ENCODE measurements around the gene RING1. TPM values are rescaled to one million over a fixed set of nuclear protein-coding genes. Genes with fewer than 3 reads are reported as not detected.

RING1 gene
- total RNA-seq, 1 experiment from 2014 or later = 45.9 TPM

DNA sequence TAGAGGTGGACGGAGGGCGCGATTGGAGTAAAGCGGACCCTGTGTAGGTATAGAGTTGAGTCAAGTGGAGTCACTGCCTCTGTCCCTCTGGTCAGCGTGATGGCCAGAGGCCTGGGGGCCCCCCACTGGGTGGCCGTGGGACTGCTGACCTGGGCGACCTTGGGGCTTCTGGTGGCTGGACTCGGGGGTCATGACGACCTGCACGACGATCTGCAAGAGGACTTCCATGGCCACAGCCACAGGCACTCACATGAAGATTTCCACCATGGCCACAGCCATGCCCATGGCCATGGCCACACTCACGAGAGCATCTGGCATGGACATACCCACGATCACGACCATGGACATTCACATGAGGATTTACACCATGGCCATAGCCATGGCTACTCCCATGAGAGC lies 7.2 kb upstream of the RING1 start:
- no peak for ATAC-seq
- Histone ChIP-seq H3K9me3 (ENCODE audit: control insufficient read depth in 1 of 2, insufficient read depth in 1 of 2, low read depth in 1 of 2, low read length in 2 of 2) (no peaks in the 10 kb centered on the region), H3K27me3 (ENCODE audit: insufficient read depth, low read length) (no peaks in the 10 kb centered on the region), H3K4me2 (ENCODE audit: low read length) (peak overlapping the region; percentile 96), H3K9me2 (ENCODE audit: insufficient read depth) (no peaks in the 10 kb centered on the region), H2AFZ (ENCODE audit: low read depth, low read length, poor library complexity, severe bottlenecking) (no peak overlapping the region), H3K9ac (ENCODE audit: low read length) (peak overlapping the region; percentile 80), H3K79me2 (ENCODE audit: insufficient read depth, low read length) (peaks cover 70% of the 10 kb centered on the region), H3K4me1 (ENCODE audit: control insufficient read depth in 1 of 2, insufficient read depth in 2 of 2, low read length in 2 of 2) (peaks cover 42 to 66% of the 10 kb centered on the region in 2 experiments), H3K36me3 (ENCODE audit: control insufficient read depth in 1 of 2, insufficient read depth in 2 of 2, low read length in 2 of 2) (peaks cover 22 to 36% of the 10 kb centered on the region in 2 experiments; a peak in 3 of 4 replicates), H3K27ac (ENCODE audit: low read depth, low read length) (peak overlapping the region; percentile 94), H3K4me3 (replicated peaks in 1 of 2; ENCODE audit: low read depth in 1 of 2, low read length in 2 of 2) (peak overlapping the region; percentile 63 to 69), H4K20me1 (ENCODE audit: insufficient read depth) (no peaks in the 10 kb centered on the region)
- intact Hi-C loops (cut with micrococcal nuclease) = loop anchor here (10.0 kb wide), 1 partner anchor 214 kb away; the partner anchor contains the start of genes CUTA and PHF1
- CTCF ChIA-PET = no interaction called here
- DNase-seq (ENCODE audit: low read depth, low spot score) = no peak
- POLR2A ChIA-PET = no interaction called here
- RAD21 ChIA-PET (ENCODE audit: low non-redundant PET in 1 of 2, low total read pairs in 2 of 2, uncharacterized antibody in 2 of 2, unreplicated experiment in 2 of 2) = no interaction called here
- TSS peak; percentile 76 for BruUV-seq (replicated peaks)
- TF ChIP-seq ELF1 (IDR thresholded peaks at IDR 0.05; ENCODE audit: borderline replicate concordance, low read depth) (no peak), SIN3A (IDR thresholded peaks at IDR 0.05; ENCODE audit: low read depth) (no peak), CEBPB (IDR thresholded peaks at IDR 0.05; ENCODE audit: low read depth) (no peak), TCF7L2 (IDR thresholded peaks at IDR 0.05; ENCODE audit: borderline replicate concordance, extremely low read depth, insufficient read depth, insufficient read length) (no peak), EZH2phosphoT487 (IDR thresholded peaks at IDR 0.05; ENCODE audit: borderline replicate concordance) (no peak), ZFX (IDR thresholded peaks at IDR 0.05) (no peak)

DNA sequence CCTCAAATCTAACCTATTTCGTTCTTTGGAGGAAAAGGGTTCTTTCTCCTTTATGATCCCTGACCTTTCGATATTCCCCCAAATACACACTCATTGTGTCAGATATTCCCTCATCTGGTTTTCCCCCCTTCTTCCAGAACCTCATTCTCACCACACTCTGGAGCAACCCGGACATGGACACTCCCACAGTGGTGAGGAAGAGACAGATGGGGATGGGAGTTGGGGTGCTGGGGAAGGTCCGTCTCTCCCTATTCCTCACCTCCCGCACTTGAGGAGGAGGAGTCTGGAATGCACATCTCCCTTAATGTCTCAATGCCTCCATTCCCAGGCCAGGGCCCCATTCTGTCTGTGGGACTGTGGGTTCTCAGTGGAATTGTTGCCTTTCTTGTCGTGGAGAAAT lies 6.4 kb upstream of the RING1 start:
- ATAC-seq (no peak), DNase-seq (ENCODE audit: low read depth, low spot score) (no peak)
- H4K20me1 ChIP-seq (ENCODE audit: insufficient read depth) = no peaks in the 10 kb centered on the region
- RAD21 ChIA-PET (ENCODE audit: low non-redundant PET in 1 of 2, low total read pairs in 2 of 2, uncharacterized antibody in 2 of 2, unreplicated experiment in 2 of 2) = no interaction called here
- H3K9me2 ChIP-seq (ENCODE audit: insufficient read depth) = no peaks in the 10 kb centered on the region
- H3K4me3 ChIP-seq (replicated peaks in 1 of 2; ENCODE audit: low read depth in 1 of 2, low read length in 2 of 2) = peak overlapping the region; percentile 63 to 69
- H3K36me3 ChIP-seq (ENCODE audit: control insufficient read depth in 1 of 2, insufficient read depth in 2 of 2, low read length in 2 of 2) = peaks cover 14 to 30% of the 10 kb centered on the region in 2 experiments; a peak in 3 of 4 replicates
- peaks cover 64% of the 10 kb centered on the region for H3K79me2 ChIP-seq (ENCODE audit: insufficient read depth, low read length)
- BruUV-seq (replicated peaks) = no TSS peak
- H3K4me2 ChIP-seq (ENCODE audit: low read length) = peak overlapping the region; percentile 96
- CTCF ChIA-PET = no interaction called here
- no peak overlapping the region for H2AFZ ChIP-seq (ENCODE audit: low read depth, low read length, poor library complexity, severe bottlenecking)
- H3K27ac ChIP-seq (ENCODE audit: low read depth, low read length) = peak overlapping the region; percentile 94
- peaks cover 50 to 74% of the 10 kb centered on the region in 2 experiments for H3K4me1 ChIP-seq (ENCODE audit: control insufficient read depth in 1 of 2, insufficient read depth in 2 of 2, low read length in 2 of 2)
- intact Hi-C loops (cut with micrococcal nuclease) = loop anchor here (10.0 kb wide), 1 partner anchor 213 kb away; the partner anchor contains the start of genes CUTA and PHF1
- TF ChIP-seq MAX (IDR thresholded peaks at IDR 0.05) (no peak), EGR1 (IDR thresholded peaks at IDR 0.05; ENCODE audit: low read depth) (no peak), ELF1 (IDR thresholded peaks at IDR 0.05; ENCODE audit: borderline replicate concordance, low read depth) (no peak), ZNF274 (IDR thresholded peaks at IDR 0.05; ENCODE audit: low read depth, low read length) (no peak), CEBPB (IDR thresholded peaks at IDR 0.05; ENCODE audit: low read depth) (no peak), CBX3 (IDR thresholded peaks at IDR 0.05; ENCODE audit: low read depth) (no peak), SIN3A (IDR thresholded peaks at IDR 0.05; ENCODE audit: low read depth) (no peak), EZH2phosphoT487 (IDR thresholded peaks at IDR 0.05; ENCODE audit: borderline replicate concordance) (no peak), POLR2A (IDR thresholded peaks at IDR 0.05; ENCODE audit: borderline replicate concordance, extremely low read depth, insufficient read depth, insufficient read length) (no peak), FOSL1 (IDR thresholded peaks at IDR 0.05; ENCODE audit: low read depth) (no peak), EZH2 (IDR thresholded peaks at IDR 0.05) (no peak), RAD21 (IDR thresholded peaks at IDR 0.05; ENCODE audit: low read depth) (no peak)
- no peaks in the 10 kb centered on the region for H3K9me3 ChIP-seq (ENCODE audit: control insufficient read depth in 1 of 2, insufficient read depth in 1 of 2, low read depth in 1 of 2, low read length in 2 of 2)
- H3K27me3 ChIP-seq (ENCODE audit: insufficient read depth, low read length) = no peaks in the 10 kb centered on the region
- H3K9ac ChIP-seq (ENCODE audit: low read length) = peak overlapping the region; percentile 80
- POLR2A ChIA-PET = no interaction called here

Data from HCT116 (cell line).